GM18499 (cell line): ENCODE results near the gene WDR91.
"Not testable (repeated sequence)": the region's sequence is repeated elsewhere in the genome, so short reads cannot be mapped to it uniquely, and the experiment has no call there.

Experiments
- ATAC-seq: cut with Tn5 transposase; IDR thresholded peaks from one replicate; pipeline ENCODE4 v1.9.1; 2021; ENCODE audit warnings: moderate number of reproducible peaks; ENCODE audit not compliant: insufficient read depth, unreplicated experiment

Gene WDR91

DNA sequence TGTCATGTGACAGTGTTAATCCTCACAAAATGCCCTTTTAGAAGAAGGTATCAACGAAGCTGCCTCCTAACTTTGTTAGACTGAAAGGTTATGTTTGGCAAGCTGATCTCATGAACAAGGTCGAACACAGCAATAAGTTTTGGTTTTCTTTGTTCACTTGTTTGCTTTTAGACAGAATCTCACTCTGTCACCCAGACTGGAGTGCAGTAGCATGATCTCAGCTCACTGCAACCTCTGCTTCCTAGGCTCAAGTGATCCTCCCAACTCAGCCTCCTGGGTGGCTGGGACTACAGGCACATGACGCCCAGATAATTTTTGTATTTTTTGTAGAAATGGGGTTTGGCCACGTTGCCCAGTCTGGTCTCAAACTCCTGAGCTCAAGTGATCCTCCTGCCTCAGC, 23.4 kb upstream of the WDR91 start:
- ATAC-seq, result no peak

DNA sequence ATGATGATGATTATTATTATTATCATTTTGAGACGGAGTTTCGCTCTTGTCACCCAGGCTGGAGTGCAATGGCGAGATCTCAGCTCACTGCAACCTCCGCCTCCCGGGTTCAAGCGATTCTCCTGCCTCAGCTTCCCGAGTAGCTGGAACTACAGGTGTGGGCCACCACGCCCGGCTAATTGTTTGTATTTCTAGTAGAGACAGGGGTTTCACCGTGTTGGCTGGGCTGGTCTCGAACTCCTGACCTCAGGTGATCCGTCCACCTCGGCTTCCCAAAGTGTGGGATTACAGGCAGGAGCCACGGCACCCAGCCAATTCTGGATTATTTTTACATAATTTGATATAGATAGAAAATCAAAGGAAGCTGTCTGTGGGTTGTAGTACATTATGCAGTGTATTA, 22.8 kb upstream of the WDR91 start:
- ATAC-seq, result not testable (repeated sequence)

DNA sequence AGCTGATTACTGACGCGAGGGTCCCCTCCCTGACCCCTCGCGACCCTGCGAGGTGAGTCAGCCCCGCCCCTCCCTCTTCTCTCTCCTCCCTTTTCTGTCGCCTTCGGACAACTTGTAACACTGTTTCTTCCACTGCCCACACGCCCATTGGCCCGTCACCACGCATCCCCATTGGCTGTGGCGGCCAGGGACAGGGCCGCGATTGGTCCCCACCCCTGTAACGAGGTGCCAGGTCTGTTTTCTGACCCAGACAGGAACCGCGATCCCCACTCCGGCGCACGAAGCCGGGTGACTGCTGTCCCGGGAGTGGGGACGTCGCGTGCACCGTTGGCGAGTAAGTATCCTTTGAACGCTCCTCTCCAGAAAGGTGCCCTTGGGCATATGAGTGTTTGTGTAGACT, 22.2 kb upstream of the WDR91 start, which contains the start of gene STRA8:
TSS of gene STRA8 (plus strand) at position 269 of the 400 bp plus-strand sequence. CDS start 6,687 bp downstream, outside the sequence.
- no peak for ATAC-seq

DNA sequence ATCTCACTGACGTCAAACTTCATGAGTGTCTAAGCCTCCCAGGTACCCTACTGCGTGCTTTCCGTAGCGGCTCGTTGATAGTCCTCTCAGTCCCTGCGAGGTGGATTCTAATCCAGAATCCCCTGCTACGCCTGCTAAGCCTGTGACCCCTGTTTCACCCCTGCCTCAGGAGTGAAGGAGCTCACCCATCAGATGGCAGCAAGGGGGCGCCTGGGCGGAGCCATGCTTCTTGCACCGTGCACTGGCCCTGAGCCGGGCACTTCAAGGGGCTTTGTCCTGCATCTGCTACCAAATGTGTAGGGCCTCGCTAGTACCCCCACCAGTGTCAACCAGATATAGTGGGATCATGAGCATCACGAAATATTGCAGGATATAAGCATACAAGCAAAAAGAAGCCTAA, 21.4 kb upstream of the WDR91 start:
- ATAC-seq, result no peak

DNA sequence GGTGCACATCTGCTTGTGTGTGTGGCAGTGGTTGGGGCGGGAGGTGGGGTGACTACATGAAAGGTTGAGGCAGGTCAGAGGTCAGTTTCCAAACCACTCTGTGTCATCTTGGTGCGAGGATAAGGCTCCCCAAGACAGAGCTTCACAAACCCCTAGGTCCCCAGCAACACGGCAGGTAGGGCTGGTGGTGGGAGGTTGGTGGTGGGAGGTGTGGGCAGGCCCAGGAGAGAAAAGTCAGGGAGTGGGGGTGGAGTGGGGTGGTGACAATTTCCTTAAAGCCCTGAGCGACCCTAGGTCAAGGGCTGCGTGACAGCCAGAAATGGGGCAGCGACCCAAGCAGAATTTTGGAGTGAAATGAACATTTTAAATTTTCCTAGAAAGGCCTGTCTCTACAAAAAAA, 20.8 kb upstream of the WDR91 start:
- no peak for ATAC-seq

DNA sequence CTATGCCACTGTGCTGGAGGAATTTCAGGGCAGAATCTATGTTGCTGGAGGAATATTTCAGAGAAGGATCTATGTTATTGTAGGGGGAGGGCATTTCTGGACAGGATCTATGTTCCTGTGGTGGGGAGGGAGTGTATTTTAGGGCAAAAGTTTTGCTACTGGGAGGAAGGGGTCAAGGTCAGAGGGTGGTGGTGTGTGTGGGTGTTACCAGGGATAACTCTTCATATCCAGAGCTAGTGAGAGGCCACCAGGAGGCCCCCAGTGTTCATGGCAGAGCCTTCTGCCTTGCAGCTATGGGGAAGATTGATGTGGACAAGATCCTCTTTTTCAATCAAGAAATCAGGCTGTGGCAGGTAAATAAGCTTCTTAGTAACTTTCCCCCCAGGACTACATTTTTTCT, 20.4 kb upstream of the WDR91 start:
- ATAC-seq, result no peak

DNA sequence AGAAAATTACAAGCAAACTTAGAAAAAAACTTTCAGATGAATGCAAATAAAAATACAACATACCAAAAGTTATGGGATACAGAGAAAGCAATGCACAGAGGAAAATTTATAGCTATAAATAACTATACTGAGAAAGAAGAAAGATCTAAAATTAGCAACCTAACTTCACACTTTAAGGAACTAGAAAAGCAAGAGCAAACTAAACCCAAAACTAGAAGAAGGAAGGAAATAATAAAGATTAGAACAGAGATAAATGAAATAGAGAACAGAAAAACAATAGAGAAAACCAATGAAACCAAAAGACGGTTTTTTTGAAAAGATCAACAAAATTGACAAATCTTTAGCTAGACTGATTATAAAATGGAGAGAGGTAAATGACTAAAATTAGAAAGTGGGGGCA, 12.7 kb upstream of the WDR91 start:
- ATAC-seq, result no peak

DNA sequence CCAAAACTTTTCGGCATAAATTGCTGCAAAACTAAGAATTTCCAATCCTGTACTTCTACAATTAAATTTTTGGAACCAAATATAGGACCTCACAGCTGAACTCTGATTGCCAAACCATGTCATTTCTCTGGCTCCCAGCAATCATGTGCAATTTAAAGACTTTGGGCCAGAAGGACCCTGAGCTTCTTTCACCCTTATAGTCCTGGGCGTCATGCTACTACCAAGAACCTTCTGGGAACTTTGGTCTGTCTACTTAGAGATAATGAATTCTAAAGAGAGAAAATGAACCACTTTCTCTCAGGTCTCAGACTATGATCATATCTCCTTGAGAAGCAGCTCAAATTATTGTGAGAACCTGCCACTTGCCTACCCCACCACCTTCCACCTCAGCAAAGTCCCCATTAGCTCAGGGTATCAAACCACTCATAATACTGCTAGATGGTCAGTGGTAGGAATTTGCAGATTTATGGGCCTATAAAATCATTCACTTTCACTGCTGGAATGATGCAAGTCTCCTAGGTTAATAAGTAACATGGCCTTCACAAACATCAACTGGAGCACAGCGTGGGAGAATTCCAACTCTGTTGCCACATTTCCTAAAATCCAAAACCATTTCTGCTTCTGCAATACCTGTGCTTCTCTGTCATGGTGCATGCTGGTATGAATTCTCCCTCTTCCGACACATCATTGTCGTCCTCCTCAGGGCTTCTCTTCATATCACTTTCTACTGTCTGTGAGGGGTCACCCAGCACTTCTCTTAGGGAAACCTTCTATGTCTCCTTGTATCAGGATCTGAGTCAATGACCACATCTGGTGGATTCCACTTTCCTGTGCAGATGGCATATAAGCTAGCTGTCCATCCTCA, 6.6 kb upstream of the WDR91 start:
- ATAC-seq, result no peak

DNA sequence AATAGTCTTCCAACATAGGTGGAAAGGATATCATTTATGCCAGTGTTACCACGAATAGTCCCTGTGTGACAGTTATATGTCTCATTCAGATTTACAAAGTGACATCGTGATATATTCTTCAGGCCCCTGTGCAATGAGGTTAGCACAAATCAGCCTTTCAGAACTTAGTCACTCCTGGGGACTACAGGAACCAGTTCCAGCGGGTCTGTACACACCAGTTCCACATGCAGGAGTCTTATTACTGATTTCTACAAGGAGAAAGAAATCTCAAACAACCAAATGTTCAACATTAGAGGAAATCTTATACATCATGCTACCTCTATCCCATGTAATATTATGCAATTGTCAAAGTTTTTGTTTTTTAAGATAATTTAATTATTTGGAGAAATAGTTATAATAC, 4.4 kb upstream of the WDR91 start:
- ATAC-seq, result no peak

DNA sequence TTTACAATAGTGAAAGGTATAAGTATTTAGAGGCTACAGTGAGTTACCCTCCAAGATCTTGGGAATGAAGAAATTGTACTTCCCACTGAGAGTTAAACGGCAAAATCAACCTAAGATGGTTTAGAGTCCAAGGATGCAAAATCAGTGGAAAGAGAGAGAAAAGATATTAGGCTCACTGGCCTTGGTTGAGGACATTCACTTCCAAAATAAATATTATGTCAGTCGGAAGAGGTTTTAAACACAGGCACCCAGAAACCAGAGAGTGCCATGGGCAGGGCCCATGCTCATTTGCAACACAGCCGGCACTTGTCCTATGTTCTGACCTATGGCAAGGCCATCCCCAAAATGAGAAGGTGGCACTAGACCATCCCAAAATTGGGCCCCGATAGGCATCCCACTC, 3.9 kb upstream of the WDR91 start:
- no peak for ATAC-seq

DNA sequence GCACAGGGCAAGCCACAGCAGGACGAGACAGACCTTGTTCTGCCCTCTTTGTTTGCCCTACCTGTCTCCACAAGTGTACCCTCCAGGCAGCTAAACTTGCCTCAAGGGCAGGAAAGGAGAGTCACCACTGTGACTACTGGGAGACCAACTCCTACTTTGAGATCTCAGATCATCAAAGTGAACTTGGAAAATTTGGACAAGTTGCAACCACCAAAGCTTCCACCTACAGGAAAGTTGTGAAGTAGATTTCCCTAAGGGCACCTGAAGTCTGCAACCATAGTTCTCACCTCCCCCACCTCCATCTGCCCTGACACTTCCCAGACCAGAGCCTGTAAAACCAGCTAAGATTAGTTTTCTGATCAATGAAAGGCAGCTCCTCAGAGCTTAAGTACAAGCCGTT, 2.5 kb upstream of the WDR91 start:
- no peak for ATAC-seq

DNA sequence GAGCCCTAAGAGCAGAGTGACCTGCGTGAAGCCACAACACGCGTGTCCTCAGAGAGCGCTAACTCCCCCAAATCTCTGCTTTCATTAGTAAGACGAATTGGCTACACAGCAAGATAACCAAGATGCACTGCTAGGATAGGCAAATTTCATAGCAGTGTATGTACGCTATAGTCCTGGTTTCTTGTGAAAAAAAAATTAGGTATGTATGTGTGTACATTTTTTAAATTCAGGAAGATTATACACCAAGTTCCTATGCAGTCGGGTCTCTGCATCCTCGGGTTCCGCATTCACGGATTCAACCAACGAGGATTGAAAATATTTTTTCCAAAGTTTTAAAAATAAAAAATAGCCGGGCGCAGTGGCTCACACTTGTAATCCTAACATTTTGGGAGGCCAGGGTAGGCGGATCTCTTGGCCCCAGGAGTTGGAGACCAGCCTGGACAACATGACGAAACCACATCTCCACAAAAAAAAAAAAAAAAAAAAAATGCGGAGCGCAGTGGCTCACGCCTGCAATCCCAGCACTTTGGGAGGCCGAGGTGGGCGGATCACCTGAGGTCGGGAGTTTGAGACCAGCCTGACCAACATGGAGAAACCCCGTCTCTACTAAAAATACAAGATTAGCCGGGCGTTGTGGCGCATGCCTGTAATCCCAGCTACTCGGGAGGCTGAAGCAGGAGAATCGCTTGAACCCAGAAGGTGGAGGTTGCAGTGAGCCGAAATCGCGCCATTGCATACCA, 790 bp upstream of the WDR91 start:
- not testable (repeated sequence) for ATAC-seq

DNA sequence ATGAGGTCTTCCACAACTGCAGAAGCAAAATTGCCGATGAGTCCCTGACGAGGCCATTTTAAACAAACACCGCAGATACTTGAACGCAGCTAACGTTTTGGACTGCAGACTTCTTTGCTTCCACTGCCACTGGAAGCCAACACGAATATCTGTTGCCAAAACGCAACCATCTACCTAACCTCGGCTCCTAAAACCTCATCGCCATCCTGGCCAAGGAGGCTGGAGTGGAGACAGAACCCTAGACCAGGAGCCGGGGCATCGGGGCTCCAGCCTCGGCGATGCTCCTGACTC, 493 bp downstream of the WDR91 start:
- no peak for ATAC-seq

DNA sequence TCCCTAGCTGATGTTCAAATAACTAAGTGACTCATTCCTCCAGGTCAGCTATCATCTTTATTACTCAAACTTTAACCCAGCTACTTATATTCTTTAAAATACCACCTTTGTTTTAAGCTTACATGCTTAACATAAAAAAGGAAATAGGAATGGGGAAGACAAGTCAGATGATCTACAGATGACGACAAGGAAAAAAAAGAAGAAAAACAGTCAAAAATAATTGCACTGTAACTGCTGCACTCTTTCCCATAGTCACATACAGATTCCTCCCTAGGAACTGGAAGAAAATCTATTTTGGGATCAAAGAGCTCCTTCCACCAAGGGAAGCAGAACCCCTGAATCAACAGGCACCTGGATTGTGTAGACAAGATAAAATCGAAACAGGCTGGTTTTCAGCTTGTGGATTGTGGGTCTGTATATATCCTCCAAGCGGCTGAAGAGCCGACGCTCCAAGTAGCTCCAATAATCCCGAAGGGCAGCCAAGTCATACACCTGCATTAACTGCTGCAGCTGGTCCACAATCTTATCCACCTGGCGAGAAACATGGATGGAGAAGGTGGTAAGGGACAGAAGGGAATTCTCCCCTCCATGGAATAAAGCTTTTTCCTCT, 2.0 kb downstream of the WDR91 start:
- no peak for ATAC-seq

DNA sequence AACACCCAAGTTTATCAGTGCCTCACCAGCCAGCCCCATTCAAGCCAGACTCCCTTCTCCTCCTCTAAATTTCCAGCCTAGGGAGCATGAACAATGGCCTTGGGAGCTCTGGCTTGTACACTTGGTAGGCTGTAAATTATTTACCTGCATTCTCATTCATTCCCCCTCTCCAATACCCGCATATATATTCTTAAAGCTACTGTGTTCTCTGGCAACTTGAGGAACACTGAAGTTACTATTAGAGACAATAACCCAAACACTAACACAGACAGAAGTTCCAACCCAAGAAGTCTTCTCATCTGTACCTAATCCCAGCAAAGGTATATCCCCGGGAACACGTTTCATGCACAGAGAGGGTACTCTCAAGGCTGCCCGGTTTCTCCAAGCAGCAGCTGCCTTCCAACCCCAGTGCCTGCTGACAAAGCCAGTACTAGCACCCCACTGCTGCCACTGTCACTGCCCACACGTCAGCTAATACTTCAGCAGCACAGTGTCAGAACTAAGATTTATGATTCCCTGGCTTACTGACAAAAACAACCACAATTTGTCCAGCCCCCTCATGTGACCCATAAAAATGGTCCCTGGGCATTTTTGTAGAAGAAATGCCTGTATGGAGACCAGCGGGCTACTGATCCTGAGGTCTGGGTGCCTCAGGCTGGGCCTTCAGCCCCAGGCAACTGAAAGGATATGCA, 3.1 kb downstream of the WDR91 start:
- ATAC-seq, result no peak

DNA sequence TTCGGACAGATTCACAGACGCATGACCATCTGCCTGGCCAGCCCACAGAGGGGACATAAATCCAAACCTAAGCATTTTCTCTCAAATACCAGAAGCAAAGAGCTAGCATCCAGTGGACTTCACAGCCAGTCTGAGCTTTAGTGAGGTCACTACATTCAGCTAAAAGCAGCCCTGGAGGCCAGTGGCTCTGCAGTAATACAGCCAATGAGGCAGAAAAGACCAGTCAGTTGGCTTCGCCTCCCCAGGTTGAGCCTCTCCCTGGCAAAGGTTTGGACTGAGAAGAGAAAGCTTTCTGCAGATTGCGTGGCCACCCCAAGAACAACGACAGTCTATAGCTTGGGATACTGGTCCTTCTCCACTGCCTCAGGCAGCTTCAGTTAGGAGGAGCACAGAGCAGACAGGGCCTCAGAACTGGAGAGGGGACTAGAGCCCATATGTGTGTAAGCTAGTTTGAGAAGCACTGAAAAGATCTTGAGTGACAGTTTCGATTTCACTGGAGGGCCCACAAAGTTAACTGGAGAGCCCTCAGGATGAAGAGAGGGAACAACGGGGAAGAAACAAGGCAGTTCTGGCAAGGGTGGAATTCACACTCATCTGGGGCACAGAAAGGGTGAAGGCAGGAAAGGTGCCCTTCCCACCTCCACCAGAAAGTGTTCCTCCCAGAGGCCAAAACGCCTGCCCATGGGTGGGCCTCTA, 3.8 kb downstream of the WDR91 start:
- ATAC-seq, result no peak

DNA sequence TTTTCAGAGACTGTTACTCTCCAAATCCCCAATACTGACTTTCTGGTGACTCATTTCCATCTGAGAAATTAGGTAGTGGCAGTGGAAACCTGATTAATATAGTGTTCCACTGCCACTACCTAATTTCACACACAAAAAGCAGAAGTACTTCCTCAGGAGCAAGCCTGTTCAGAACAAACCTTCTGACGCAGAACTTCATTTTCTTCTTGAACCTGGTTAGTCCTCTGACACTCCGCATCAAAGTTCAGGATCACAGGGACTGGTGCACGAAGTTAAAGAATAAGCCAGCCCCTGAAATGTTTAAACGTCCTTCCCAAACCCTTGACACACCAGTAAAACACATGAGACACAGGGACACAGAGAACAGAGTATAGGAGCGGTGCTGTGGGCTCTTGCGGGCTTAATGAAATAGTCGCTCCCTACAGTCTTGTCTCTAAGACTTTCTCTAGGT, 4.4 kb downstream of the WDR91 start:
- peak; percentile 49 for ATAC-seq

DNA sequence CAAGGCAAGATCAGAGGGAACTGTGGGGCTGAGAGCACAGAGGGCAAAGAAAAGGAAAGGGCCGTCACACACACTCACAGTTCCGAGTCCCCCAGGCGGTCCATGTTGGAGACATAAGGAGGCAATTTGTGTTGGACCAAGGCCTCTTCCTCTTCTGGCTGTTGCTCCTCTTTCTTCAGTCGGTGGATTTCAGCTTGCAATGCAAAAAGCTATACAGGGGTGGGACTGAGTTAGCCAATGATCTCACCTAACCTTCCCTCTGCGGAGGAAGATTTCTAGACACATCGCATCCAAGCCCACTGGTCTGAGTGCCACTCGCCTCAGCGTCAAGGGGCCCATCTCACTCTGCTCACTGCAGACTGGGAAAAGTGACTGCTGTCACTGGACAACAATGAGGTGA, 5.5 kb downstream of the WDR91 start:
- ATAC-seq, result no peak

DNA sequence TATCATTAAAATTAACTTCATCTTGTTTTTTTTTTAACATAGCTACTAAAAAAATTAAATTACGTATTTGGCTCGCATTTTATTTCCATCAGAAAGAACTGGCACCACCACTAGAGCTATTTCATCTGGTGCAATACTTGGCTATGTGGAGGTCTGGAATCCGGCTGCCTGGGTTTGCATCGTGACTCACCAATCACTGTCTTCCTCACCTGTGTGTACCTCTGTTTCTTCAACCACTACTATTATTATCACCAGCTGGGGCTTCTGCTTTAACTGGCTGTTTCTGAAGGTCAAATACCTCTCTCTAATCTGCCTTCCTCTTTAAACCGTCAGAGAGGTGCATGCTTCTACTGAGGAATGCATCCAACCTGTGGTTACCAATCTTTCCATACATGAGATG, 6.5 kb downstream of the WDR91 start:
- no peak for ATAC-seq

DNA sequence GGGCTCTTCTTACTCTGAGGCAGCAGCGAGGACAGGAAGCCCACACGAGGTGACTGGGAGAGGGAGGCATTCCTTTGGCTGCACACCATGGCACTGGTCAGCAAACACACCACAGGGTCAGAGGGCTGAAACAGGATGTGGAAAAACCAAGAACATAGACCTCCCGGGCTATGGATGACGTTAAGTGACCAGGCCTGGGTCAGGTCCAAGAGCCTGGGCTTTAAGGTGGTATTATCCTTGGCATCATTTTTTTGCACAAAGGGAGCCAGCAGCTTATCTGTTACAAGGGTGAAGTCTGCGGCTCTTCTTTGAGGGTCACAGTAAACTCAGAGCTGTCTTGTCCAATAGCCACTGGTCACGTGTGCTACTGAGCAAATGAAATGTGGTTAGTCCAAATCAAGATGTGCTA, 7.0 kb downstream of the WDR91 start:
- ATAC-seq, result no peak
